Activated CD4-positive, CD25-positive, alpha-beta regulatory T cell treated with anti-CD3 and anti-CD28 coated beads, Interleukin-2, amount 50 U/mL, for 24 hours (primary cell): ENCODE measurements around the gene ANKRD55.
A peak's percentile ranks its signal among the peaks of the same experiment; 100 is the strongest.
"Not testable (repeated sequence)": the region's sequence is repeated elsewhere in the genome, so short reads cannot be mapped to it uniquely, and the experiment has no call there.

Source experiments
- ATAC-seq, 2 donors: fragments of 150-1000 bp; cut with Tn5 transposase; one replicate each; pipeline ENCODE4 v1.10.0; 2021; ENCODE audit warnings: mild to moderate bottlenecking in 1 of 2, moderate library complexity in 1 of 2

The ANKRD55 gene

GRCh38 chr5:56233230-56233629, at the start of gene ANKRD55:
TSS of gene ANKRD55 (minus strand) at chr5:56233330. CDS start at chr5:56232913, 417 bp downstream.
- no peak for ATAC-seq

- no peak for ATAC-seq
These were observed 49.1 kb upstream of the ANKRD55 start for GRCh38 chr5:56282216-56282615.

- no peak for ATAC-seq
These were observed 48.5 kb upstream of the ANKRD55 start for GRCh38 chr5:56281489-56282165.

- no peak for ATAC-seq
These were observed 46.8 kb upstream of the ANKRD55 start for GRCh38 chr5:56279979-56280378.

GRCh38 chr5:56279291-56279690, 46.2 kb upstream of the ANKRD55 start:
- ATAC-seq: no peak

DNA sequence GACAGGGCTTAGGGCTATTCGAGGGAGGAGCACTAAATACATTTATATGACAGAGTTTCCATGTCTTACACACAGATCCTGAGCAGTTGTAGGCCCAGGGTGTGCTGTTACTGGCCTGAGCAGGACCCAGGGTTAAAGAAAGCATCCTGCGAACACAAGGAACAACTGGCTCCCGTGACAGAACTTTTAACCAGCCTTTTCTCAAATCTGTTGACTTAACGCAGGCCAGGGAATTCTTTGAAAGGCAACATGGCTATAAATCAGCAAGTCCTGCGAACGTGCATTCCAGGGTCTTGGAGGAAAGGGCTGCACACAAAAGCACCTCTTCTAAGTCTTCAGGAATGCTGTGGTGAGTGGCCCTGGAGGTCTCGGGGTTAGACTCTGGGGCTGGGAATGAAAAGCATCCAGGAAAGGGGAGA, 45.2 kb upstream of the ANKRD55 start:
- no peak for ATAC-seq

DNA sequence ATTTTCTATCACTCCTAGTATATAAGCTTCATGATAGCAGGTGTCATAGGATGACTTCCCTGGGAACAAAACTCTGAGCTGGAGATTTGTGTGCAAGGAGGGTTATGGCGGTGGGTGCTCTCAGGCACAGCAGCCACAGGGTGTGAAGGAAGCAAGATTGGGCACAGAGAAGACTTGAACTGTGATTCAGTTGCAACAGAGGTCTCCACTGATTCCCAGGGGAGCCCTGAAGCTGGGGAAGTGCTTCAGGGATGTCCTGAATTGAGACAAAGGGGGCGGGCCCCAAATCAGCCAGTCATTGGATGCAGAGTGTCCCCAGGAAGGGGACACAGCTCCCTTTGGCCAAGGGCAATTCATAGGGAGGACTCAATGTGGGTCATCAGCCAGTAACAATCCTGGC, 44.4 kb upstream of the ANKRD55 start:
- no peak for ATAC-seq

- ATAC-seq: no peak
These were observed 40.3 kb upstream of the ANKRD55 start for GRCh38 chr5:56273376-56273955.

DNA sequence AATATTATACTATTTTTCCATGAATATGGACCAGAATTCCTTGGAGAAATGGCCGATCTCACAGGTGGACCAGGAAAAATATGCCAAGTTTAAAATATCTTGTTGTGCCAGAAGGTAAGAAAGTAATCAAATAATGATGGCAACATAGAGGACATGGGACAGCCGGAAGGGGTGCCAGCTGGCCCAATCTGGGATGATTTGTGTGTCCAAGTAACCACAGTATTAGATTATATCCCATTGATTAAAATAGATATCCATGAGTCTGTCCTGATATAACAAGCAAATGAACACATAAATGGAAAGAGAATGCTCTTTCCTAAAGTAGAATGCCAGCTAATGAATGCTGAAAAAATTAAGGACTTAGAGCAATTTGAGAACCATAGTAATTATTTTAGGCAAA, 39.6 kb upstream of the ANKRD55 start:
- no peak for ATAC-seq

- peak; percentile 91 to 92 for ATAC-seq
These were observed 37.6 kb upstream of the ANKRD55 start for GRCh38 chr5:56270568-56271392.

DNA sequence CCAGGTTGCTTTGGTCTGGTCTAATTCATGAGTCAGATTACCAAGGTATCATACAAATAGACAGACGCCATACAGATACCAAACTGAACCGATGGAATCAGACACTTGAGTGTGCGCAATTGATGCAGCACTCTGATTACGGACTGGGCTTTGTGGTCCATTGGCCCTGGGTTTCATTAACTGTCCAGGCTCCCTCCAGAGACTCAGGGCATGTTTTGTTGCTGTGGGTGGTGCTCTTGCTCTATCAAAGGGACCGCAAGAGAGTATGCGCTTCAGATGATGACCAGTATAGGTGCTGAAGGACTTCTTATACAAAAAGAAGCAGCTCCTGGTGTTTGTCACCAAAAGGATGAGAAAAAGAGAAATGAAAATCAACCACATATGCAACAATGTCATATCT, 36.9 kb upstream of the ANKRD55 start:
- ATAC-seq: peak; percentile 15 to 19

DNA sequence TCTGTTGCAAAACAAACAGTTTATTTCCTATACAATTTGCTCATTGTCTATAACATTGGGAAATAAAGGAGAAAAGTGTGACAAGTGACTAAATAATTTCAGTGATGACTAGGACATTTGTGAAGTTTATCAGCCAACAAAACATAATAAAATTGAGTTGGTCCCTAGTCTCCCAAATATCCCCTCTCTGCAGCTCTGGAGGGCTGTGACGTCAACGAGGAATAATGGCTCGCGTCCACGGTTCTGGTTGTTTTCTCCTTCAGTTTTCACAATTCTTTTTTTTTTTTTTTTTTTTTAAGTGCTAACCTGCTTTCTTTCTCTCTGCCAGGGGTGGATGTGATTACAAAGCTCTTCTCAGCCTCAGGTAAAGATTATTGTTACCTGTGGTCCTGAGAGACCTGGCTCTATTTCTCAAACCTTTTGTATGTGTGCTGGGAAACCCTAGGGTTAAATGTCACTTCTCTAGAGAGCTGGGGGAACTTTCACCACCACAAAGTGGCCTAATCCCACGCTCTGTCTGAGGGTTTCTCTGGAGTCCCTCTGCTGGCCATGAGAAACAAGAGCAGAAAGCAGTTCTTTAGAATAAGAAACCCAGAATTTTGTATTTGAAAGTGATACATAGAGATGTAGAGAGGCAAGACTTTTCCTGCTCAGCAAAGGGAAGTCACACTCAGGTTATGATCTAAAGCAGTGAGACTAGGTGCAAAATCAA, 36.2 kb upstream of the ANKRD55 start:
- peak; percentile 21 to 23 for ATAC-seq

DNA sequence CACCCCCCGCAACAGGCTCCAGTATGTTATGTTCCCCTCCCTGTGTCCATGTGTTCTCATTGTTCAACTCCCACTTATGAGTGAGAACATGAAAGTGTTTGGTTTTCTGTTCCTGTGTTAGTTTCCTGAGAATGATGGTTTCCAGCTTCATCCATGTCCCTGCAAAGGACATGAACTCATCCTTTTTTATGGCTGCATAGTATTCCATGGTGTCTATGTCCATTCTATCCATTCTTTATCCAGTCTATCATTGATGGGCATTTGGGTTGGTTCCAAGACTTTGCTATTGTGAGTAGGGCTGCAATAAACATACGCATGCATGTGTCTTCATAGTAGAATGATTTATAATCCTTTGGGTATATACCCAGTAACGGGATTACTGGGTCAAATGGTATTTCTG, 35.6 kb upstream of the ANKRD55 start:
- not testable (repeated sequence) for ATAC-seq

- ATAC-seq: no peak
These were observed 34.7 kb upstream of the ANKRD55 start for GRCh38 chr5:56267856-56268255.

DNA sequence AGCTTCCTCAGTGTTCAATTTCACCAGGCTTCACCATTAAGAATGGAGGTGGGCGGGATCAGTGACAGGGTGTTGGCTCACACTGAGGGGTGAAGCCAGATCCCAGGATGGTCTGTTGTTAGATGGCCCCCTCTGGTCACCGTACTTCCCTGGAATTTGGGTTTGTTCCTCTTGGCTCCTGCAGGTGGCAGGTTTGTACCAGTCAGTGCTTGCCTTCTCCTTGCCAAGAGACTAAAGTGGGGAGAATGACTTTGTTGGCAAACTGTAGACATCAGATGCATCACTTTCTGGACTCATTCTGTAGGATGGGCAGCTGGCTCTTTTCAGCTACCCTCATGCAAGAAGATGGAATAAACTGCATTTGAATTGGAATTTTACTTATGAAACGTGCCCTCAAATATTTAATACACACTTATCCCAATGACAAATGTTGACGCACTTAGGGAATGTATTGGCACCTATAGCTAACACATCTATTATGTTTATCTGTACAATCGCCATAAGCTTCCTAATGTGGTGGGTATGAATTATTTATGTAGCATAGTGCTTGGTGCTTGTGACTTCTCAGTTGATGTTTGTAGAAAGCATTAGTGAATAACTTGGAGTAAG, 31.4 kb upstream of the ANKRD55 start:
- ATAC-seq: peak in 1 of 2 donors; percentile 45

DNA sequence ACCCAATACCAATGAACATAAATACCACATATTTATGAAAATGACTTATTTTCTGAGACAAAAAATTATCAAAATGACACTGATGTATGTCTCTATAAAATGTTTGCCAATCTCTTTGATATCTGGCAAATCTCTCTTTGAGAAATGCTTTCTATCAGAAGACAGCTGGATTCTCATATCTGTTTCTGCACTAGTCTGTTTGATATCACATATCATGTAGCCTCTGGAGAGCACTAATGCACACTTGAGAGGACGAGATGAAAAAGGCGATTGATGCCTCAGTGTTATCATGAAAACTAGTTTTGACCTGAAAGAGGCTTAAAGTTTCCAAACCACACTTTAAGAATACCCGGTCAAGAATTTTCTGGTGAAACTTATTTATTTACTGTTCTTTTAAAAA, 29.1 kb upstream of the ANKRD55 start:
- ATAC-seq: no peak

GRCh38 chr5:56259002-56259511, 25.9 kb upstream of the ANKRD55 start:
- peak in 1 of 2 donors; percentile 67 for ATAC-seq

DNA sequence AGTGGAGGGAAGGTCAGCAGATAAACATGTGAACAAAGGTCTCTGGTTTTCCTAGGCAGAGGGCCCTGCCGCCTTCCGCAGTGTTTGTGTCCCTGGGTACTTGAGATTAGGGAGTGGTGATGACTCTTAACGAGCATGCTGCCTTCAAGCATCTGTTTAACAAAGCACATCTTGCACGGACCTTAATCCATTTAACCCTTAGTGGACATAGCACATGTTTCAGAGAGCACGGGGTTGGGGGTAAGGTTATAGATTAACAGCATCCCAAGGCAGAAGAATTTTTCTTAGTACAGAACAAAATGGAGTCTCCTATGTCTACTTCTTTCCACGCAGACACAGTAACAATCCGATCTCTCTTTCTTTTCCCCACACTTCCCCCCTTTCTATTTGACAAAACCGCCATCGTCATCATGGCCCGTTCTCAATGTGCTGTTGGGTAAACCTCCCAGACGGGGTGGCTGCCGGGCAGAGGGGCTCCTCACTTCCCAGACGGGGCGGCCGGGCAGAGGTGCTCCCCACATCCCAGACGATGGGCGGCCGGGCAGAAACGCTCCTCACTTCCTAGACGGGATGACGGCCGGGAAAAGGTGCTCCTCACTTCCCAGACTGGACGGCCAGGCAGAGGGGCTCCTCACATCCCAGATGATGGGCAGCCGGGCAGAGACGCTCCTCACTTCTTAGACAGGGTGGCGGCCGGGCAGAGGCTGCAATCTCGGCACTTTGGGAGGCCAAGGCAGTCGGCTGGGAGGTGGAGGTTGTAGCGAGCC, 24.8 kb upstream of the ANKRD55 start:
- not testable (repeated sequence) for ATAC-seq

DNA sequence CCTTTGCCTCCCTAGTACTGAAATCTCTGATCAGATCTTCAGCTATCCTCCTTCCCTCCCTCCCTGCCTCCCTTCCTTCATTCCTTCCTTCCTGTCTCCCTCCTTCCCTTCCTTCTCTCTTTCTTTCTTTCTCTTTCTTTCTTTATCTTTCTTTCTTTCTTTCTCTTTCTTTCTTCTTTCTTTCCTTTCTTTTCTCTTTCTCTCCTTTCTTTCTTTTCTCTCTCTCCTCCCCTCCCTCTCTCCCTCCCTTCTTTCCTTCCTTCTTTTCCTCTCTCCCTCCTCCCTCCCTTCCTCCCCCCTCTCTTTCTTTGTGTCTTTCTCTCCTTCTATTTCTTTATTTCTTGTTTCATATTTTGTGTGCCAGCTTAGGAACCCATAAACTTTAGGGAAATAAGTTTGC, 23.9 kb upstream of the ANKRD55 start:
- no peak for ATAC-seq

- ATAC-seq: no peak
These were observed 22.4 kb upstream of the ANKRD55 start for GRCh38 chr5:56255502-56255901.

DNA sequence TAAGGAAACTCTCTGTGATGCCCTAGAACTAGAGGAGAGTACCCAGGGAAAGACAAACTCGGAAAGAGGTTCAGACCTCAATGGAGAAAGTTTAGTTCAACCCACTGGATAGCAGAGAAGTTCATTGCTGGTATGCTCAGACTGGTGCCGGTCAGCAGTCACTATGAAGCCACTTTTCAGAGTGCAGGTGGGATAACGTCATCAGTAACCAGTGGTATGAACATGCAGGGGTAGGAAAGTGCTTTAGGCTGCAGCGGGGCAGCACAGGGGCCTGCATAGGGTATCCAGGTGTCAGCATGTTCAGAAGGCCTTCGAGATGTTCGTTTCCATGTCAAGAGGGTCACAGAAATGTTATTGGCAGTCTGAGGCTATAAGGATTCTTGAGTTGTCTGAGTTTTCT, 20.8 kb upstream of the ANKRD55 start:
- no peak for ATAC-seq

DNA sequence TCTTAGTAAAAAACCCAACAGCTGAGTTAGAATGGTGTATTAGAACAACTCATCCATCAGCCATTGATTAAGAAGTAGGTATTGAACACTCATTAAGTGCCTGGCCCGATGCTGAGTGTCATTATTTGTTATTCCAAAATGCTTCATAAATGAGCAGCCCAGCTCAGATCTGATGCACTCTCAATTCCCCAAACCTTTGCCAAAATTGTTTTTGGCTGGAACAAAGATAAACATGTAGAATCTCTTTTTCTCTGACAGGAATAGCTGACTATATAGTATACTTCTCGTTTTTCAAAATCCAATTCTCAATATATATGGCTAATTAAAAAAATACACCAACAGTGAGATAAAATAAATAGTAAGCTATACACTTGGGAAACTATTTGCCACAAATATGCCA, 20.0 kb upstream of the ANKRD55 start:
- no peak for ATAC-seq
